Glutamatergic neuron (in vitro differentiated cells): Measurements from ENCODE around the gene MAZ. TPM values are rescaled to one million over a fixed set of nuclear protein-coding genes. Genes with fewer than 3 reads are reported as not detected.
A peak's percentile ranks its signal among the peaks of the same experiment; 100 is the strongest.

ENCODE experiments used
- DNase-seq: peaks from one replicate; pipeline ENCODE4 v3.0.0; 2022
- H3K27ac Mint-ChIP-seq: one replicate; pipeline ENCODE4 v1.8.0; 2020; ENCODE audit warnings: mild to moderate bottlenecking, mixed read lengths, inconsistent platforms; ENCODE audit not compliant: unreplicated experiment
- H3K27me3 Mint-ChIP-seq: one replicate; pipeline ENCODE4 v1.8.0; 2020; ENCODE audit warnings: mild to moderate bottlenecking, moderate library complexity, mixed read lengths, inconsistent platforms; ENCODE audit not compliant: unreplicated experiment
- H3K36me3 Mint-ChIP-seq: one replicate; pipeline ENCODE4 v1.8.0; 2020; ENCODE audit warnings: mild to moderate bottlenecking, mixed read lengths, inconsistent platforms; ENCODE audit not compliant: unreplicated experiment
- H3K4me1 Mint-ChIP-seq: one replicate; pipeline ENCODE4 v1.8.0; 2020; ENCODE audit warnings: mild to moderate bottlenecking, low read depth, mixed read lengths, inconsistent platforms; ENCODE audit not compliant: unreplicated experiment
- H3K4me3 Mint-ChIP-seq: one replicate; pipeline ENCODE4 v1.8.0; 2020; ENCODE audit warnings: mild to moderate bottlenecking, mixed read lengths, inconsistent platforms; ENCODE audit not compliant: unreplicated experiment
- H3K9me3 Mint-ChIP-seq: one replicate; pipeline ENCODE4 v1.8.0; 2020; ENCODE audit warnings: mild to moderate bottlenecking, moderate library complexity, mixed read lengths, inconsistent platforms; ENCODE audit not compliant: unreplicated experiment
- CTCF ChIP-seq: fragments of 200-600 bp; sonication (generic); IDR thresholded peaks from one replicate; pipeline ENCODE4 v1.5.0; 2021; ENCODE audit not compliant: partially characterized antibody, unreplicated experiment
- total RNA-seq: library from RNA; stranded (reverse); fragmentation: NEBNext Ultra II Directional; extraction: Animal tissue kit (Norgen Biotek cat#: 25700); gene quantifications from one replicate; pipeline ENCODE4 v1.2.1, GENCODE V29; 2021; ENCODE audit not compliant: unreplicated experiment

Gene MAZ
- total RNA-seq, 1 donor from 2014 or later, result 369 TPM

GRCh38 chr16:29811896-29812665, 5.8 kb downstream of the MAZ start, which contains the start of gene PRRT2:
Gene PRRT2 (plus strand): TSS chr16:29812193. CDS start chr16:29813055, 862 bp downstream.
- H3K9me3 Mint-ChIP-seq, result peaks cover 19% of the 10 kb centered on the region
- H3K27ac Mint-ChIP-seq, result peak within 1 kb of the TSS; percentile 95
- H3K27me3 Mint-ChIP-seq, result peaks cover 24% of the 10 kb centered on the region
- H3K4me1 Mint-ChIP-seq, result peaks cover 22% of the 10 kb centered on the region
- DNase-seq, result peak; percentile 92
- peak within 1 kb of the TSS; percentile 95 for H3K4me3 Mint-ChIP-seq
- no peaks in the 10 kb centered on the region for H3K36me3 Mint-ChIP-seq
- TF ChIP-seq CTCF, result no peak

DNA sequence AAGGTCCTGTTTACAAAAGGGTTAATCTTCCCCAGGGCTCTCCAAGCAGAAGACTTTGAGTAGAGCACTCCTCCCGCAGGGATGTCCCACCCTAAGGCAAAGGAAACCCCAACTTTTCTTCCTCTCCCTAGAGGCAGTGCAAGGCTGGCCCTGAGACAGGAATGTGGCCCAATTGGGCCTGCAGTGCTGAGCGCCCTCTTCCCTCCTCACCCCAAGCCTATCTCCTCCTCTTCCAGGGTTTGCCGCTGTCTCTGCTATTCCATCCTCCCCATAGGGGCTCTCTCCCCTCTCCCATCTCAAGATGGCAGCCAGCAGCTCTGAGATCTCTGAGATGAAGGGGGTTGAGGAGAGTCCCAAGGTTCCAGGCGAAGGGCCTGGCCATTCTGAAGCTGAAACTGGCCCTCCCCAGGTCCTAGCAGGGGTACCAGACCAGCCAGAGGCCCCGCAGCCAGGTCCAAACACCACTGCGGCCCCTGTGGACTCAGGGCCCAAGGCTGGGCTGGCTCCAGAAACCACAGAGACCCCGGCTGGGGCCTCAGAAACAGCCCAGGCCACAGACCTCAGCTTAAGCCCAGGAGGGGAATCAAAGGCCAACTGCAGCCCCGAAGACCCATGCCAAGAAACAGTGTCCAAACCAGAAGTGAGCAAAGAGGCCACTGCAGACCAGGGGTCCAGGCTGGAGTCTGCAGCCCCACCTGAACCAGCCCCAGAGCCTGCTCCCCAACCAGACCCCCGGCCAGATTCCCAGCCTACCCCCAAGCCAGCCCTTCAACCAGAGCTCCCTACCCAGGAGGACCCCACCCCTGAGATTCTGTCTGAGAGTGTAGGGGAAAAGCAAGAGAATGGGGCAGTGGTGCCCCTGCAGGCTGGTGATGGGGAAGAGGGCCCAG, 6.7 kb downstream of the MAZ start:
- Mint-ChIP-seq H3K27me3 (peaks cover 25% of the 10 kb centered on the region), H3K27ac (peak overlapping the region; percentile 80), H3K4me1 (peaks cover 25% of the 10 kb centered on the region), H3K9me3 (peaks cover 19% of the 10 kb centered on the region), H3K4me3 (peak overlapping the region; percentile 98), H3K36me3 (no peaks in the 10 kb centered on the region)
- no peak for TF ChIP-seq CTCF
- no peak for DNase-seq

- peaks cover 19% of the 10 kb centered on the region for H3K9me3 Mint-ChIP-seq
- no peak for TF ChIP-seq CTCF
- peak; percentile 76 for DNase-seq
- peaks cover 26% of the 10 kb centered on the region for H3K4me1 Mint-ChIP-seq
- H3K27ac Mint-ChIP-seq, result peak overlapping the region; percentile 93
- H3K27me3 Mint-ChIP-seq, result peaks cover 22% of the 10 kb centered on the region
- no peaks in the 10 kb centered on the region for H3K36me3 Mint-ChIP-seq
- peak overlapping the region; percentile 98 for H3K4me3 Mint-ChIP-seq
Measured at GRCh38 chr16:29813644-29814562, 7.6 kb downstream of the MAZ start.

- no peak for TF ChIP-seq CTCF
- no peaks in the 10 kb centered on the region for H3K36me3 Mint-ChIP-seq
- H3K9me3 Mint-ChIP-seq, result peaks cover 20% of the 10 kb centered on the region
- peak overlapping the region; percentile 98 for H3K4me3 Mint-ChIP-seq
- peak overlapping the region; percentile 93 for H3K27ac Mint-ChIP-seq
- DNase-seq, result no peak
- peaks cover 24% of the 10 kb centered on the region for H3K27me3 Mint-ChIP-seq
- peaks cover 31% of the 10 kb centered on the region for H3K4me1 Mint-ChIP-seq
Measured at GRCh38 chr16:29814592-29814991, 8.3 kb downstream of the MAZ start.
